Lower lobe of right lung (tissue), 2 donors: Measurements from ENCODE around the gene TBCK. TPM values are rescaled to one million over a fixed set of nuclear protein-coding genes. Genes with fewer than 3 reads are reported as not detected.

ENCODE experiments used
- ATAC-seq, 2 donors: fragments of 200-7000 bp; cut with Tn5 transposase; one replicate each; pipeline ENCODE4 v1.9.1; 2020 to 2022; ENCODE audit warnings: mild to moderate bottlenecking in 2 of 2, moderate library complexity in 2 of 2
- DNase-seq: peaks from one replicate; pipeline ENCODE4 v3.0.0-alpha.2; 2020
- H3K27ac ChIP-seq: fragments of 200-600 bp; one replicate; pipeline ENCODE4 v1.8.0; 2022
- H3K27me3 ChIP-seq: fragments of 200-600 bp; one replicate; pipeline ENCODE4 v1.8.0; 2022; ENCODE audit warnings: low read depth
- H3K36me3 ChIP-seq: fragments of 200-600 bp; one replicate; pipeline ENCODE4 v1.8.0; 2022; ENCODE audit warnings: mild to moderate bottlenecking
- H3K4me1 ChIP-seq: fragments of 200-600 bp; one replicate; pipeline ENCODE4 v1.8.0; 2022
- H3K4me3 ChIP-seq: fragments of 200-600 bp; one replicate; pipeline ENCODE4 v1.8.0; 2022; ENCODE audit warnings: mild to moderate bottlenecking
- H3K9me3 ChIP-seq: fragments of 200-600 bp; one replicate; pipeline ENCODE4 v1.8.0; 2022
- CTCF ChIP-seq: fragments of 200-600 bp; IDR thresholded peaks from one replicate; pipeline ENCODE4 v1.8.0; 2022; ENCODE audit warnings: antibody characterized with exemption, mild to moderate bottlenecking
- intact Hi-C: fragments of 100-400 bp; cut with DNase I; formaldehyde crosslinking; loops from one replicate; pipeline ENCODE4 v1.11.0; 2022
- total RNA-seq: library from RNA; stranded (reverse); fragmentation: NEBNext Ultra II Directional; extraction: Animal tissue kit (Norgen Biotek cat#: 25700); gene quantifications from one replicate; pipeline ENCODE4 v1.2.1, GENCODE V29; 2021
- donor health status: DM: no; HTN: yes; CAD: no; lungs with severe emphysema.

The TBCK gene
- total RNA-seq, 1 donor from 2014 or later: 45.7 TPM

DNA sequence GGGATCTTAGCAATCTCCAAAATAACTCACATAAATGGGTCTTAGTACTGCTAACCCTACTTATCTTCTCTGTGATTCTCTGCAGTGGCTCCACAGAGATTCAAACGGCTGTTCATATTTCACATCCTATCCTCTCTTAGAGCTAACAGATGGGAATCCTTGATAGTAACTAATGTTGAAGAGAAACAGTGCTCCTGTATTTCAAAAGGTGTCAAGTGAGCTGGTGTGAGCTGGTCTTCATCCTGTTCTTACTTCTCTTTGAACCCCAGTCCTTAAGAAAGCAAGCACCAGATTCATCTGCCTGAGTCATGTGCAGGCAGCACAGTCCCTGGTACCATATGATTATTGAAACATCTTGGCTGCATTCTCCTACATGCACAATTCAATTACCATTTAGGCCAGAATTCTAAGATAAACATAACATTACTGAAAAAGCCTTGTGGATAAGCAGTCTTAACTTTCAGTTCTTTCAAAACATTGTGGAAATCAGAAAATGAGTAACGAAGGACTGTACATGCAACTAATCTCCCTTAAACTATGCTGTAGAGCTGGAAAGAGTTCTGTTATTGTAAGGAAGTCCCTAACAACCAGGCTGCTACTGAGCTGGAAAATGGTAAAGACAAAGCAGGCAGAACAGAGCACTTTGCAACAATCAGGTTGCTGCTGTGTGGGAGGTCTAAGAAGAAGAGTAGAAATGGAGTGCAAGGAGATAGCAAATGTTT is 267.6 kb downstream of the TBCK start:
- Histone ChIP-seq H3K27me3 (no peaks in the 10 kb centered on the region), H3K9me3 (no peaks in the 10 kb centered on the region), H3K4me3 (no peak overlapping the region), H3K27ac (no peak overlapping the region), H3K4me1 (no peaks in the 10 kb centered on the region), H3K36me3 (peaks cover 4% of the 10 kb centered on the region)
- no peak for ATAC-seq
- no peak for TF ChIP-seq CTCF
- intact Hi-C loops: no loop called here
- no peak for DNase-seq

GRCh38 chr4:106046083-106046482 is 269.9 kb downstream of the TBCK start:
- Histone ChIP-seq H3K27me3 (no peaks in the 10 kb centered on the region), H3K36me3 (peaks cover 4% of the 10 kb centered on the region), H3K4me3 (no peak overlapping the region), H3K27ac (no peak overlapping the region), H3K9me3 (no peaks in the 10 kb centered on the region), H3K4me1 (no peaks in the 10 kb centered on the region)
- TF ChIP-seq CTCF: no peak
- DNase-seq: no peak
- intact Hi-C loops: no loop called here
- no peak for ATAC-seq

- no peak for ATAC-seq
Measured at GRCh38 chr4:106041294-106042002, 274.6 kb downstream of the TBCK start.

DNA sequence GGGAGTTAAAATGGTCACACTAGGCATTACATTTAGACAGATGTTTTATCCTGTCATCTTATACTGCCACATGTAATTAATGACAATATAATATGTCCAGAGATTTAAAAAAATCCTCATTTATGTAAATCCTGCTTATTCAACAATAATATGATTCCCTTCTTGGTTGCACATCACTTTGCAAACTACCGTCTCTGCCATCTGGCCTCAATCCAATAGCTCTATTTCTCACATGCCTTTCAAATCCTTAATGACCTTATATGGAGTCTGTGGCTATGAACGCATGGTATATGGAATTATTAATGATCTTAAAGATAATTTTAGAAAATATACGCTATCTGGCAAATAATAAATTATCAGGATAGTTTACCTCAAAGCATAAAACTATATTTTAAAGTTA is 276.2 kb downstream of the TBCK start:
- no peak for ATAC-seq
- no peaks in the 10 kb centered on the region for H3K9me3 ChIP-seq
- no peaks in the 10 kb centered on the region for H3K27me3 ChIP-seq
- H3K36me3 ChIP-seq: no peaks in the 10 kb centered on the region
- TF ChIP-seq CTCF: no peak
- intact Hi-C loops: no loop called here
- DNase-seq: no peak
- no peak overlapping the region for H3K4me3 ChIP-seq
- H3K27ac ChIP-seq: no peak overlapping the region
- H3K4me1 ChIP-seq: no peaks in the 10 kb centered on the region

More at GRCh38 chr4:106041294-106042002, 274.6 kb downstream of the TBCK start:
- H3K4me1 ChIP-seq: no peaks in the 10 kb centered on the region
- no peak overlapping the region for H3K4me3 ChIP-seq
- H3K36me3 ChIP-seq: peaks cover 4% of the 10 kb centered on the region
- H3K9me3 ChIP-seq: no peaks in the 10 kb centered on the region
- no peak for DNase-seq
- TF ChIP-seq CTCF: no peak
- H3K27ac ChIP-seq: no peak overlapping the region
- intact Hi-C loops: no loop called here
- no peaks in the 10 kb centered on the region for H3K27me3 ChIP-seq

- no peak for ATAC-seq
- H3K36me3 ChIP-seq: no peaks in the 10 kb centered on the region
- no peak for DNase-seq
- no peak overlapping the region for H3K4me3 ChIP-seq
- H3K27me3 ChIP-seq: no peaks in the 10 kb centered on the region
- H3K27ac ChIP-seq: no peak overlapping the region
- TF ChIP-seq CTCF: no peak
- H3K9me3 ChIP-seq: no peaks in the 10 kb centered on the region
- intact Hi-C loops: no loop called here
- H3K4me1 ChIP-seq: no peaks in the 10 kb centered on the region
Measured at GRCh38 chr4:106038908-106039307, 277.1 kb downstream of the TBCK start.
